CD4-positive, alpha-beta T cell treated with Interleukin-10 for 1 hour (primary cell): ENCODE results near the gene TBX2.
"Not testable (repeated sequence)": the region's sequence is repeated elsewhere in the genome, so short reads cannot be mapped to it uniquely, and the experiment has no call there.

ENCODE experiments used
- DNase-seq: peaks from one replicate; pipeline ENCODE4 v3.0.0-alpha.2; 2020

Gene TBX2

DNA sequence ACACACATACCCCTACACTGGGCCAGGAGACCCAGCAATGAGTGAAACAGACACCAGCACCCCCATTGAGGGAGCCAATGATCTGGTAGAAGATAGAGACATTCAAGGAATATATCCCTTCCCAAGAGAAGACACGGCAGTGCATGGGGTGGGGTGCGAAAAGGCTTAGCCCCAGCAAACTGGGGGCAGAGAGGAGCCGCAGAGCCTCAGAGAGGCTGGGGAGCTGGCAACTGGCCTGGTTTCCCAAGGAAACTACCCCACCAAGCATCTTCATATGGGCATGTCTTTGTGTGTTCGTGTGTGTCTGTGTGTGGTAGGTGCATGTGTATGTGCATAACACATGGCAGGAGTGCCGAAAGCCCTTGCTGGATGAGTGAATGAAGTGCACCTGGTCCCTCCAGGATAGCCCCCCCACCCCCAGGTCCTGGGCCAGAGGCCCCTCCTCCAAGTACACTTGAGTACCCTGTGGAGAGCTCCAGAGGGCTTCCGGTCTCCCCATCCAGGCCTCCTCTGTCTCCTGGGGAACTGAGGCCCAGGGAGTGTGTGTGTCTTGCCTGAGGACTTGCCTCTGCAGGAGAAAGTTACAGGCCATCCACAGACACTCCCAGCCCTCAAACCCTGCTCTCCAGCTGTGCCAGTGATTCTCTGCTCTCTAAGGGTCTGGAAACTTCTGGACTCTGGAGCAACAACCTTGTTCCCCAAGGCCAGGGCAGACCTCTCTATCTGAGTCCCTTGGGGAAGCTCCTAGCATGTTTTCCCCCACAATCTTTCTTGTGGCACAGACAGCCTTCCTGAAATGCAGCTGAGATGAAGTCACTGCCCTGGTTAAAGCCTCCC is 15.9 kb downstream of the TBX2 start:
- no peak for DNase-seq

DNA sequence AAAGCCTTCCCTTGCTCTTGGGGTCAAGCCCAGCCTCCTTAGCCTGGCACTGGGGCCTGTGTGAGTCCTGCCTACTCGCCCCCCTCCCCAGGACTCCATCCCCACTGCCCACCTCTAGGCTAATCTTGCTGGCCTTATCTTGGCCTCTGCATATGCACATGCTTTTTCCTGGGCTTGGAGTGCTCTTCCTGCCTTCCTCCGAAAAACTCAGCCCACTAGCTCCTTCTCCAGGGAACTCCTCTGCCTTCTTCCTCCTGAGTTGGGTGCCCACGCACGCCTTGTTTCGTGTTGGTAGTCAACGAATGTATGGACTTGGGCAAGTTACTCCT is 16.5 kb downstream of the TBX2 start:
- no peak for DNase-seq

DNA sequence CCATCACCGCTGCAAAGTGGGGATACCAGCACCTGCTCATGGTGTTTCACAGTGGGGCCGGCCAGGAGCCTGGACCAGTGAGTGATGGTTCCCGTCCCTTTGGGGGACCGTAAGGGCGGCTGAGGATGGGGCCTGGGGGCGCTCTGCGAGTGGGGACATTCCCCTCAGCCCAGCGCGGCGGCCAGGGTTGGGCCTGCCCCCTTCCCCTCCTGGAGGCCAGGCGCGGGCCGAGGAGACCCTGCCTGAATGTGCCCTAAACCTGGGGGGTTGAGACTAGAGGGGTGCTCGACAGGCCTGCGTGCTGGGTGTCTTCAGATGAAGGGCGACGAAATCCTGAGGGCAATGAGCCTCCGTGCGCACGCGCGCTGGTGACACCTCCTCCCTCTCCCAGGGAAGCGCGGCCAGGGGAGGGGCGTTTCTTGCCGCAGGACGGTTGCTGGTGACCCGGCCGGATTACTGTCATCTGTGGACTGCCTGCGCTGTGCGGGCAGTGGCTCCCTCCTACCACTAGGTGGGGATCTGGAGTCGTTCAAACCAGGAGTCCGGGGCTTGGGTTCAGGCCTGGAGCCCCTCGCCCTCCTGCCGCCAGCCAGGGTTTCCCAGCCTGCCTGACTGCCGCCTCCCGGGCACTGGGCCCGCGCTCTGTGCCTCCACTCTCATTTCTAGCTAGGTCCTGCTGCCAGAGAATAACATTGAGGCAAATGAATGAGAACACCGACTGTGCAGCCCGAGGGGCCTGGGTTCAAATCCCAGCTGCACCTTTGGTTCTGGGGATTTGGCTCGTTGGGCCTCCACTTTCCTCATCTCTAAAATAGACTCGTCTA is 17.1 kb downstream of the TBX2 start:
- DNase-seq = peak; percentile 64

DNA sequence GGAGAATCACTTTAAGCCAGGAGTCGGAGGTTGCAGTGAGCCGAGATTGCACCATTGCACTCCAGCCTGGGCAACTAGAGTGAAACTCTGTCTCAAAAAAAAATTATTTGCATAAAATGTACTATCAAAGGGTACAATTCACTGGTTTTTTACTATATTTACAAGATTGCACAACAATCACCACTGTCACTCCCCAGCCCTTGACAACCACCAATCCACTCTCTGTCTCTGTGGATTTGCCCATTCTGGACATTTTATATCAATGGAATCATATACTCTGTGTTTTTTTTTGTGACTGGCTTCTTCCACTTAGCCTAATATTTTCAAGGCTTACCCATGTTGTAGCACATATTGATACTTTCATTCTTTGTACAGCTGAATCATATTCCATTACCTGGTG is 18.8 kb downstream of the TBX2 start:
- no peak for DNase-seq

DNA sequence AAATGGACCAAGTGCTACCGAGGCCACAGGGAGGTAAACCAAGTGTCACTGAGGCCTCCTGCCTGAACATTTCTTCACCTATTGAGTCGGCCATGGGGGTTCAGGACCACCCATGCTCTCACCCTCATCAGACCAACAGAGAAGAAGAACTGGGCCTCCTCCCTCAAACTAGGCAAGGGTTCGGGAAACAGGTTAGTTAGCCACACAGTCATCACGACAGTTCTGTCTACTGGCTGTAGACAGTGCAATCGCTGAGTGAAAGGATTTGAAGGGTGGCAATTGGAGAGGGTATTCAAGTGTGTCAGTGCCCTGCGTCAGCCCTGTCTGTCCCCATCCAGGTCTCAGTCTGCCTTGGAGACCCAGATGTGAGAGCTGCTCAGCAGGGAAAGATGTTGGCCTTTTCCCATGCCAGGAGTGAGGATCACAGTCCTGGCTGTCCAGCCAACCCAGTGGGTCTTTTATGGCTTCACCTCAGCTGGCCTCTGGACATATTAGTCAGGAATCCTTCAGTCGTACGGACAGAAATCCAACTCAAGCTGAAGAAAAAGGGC is 19.9 kb downstream of the TBX2 start:
- DNase-seq = no peak

DNA sequence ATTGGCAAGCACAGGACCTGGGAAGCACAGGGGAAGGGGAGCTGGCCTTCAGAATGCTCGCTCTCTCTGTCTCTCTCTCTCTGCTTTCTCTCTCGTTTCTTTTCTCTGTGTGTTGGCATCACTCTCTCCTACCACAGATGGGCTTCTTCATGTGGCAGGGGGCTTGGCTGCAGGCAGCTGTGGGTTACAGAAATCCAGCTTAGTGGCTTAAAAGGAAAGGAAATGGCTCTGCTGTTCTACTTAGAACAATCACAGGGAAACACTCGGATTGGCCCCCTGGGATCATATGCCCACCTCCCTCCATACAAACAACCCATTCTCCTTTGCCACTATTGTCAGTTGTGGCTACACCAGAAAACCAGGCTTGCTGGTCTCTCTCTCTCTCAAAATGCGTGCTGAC is 20.4 kb downstream of the TBX2 start:
- DNase-seq = no peak

DNA sequence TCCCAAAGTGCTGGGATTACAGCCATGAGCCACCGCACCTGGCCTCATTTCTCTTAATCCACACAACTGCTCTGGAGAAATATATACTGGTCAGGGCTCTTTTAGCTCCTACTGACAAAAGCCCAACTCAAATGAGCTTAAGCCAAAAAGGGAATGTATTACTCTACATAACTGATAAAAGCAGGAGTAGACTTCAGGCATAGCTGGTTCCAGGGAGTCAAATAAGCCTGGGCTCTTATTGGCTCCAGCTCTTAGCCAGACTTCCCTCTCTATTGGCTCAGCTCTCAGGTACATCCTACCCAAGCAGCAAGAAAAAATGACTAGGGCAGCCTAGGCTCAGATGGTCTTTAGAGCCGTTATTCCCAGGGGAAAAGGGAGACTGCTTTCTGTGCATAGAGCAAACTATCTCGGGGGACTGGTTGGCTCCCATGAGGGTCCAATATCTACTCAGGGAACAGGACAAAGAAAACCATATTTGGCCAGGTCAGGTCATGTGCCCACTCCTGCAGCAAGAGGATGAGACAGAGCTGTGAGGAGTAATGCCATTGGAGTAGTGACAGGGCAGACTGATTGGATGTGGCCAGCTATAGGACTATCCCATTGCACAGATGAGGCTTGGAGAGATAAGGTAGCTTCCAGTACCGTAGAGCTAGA is 21.2 kb downstream of the TBX2 start:
- DNase-seq = no peak

DNA sequence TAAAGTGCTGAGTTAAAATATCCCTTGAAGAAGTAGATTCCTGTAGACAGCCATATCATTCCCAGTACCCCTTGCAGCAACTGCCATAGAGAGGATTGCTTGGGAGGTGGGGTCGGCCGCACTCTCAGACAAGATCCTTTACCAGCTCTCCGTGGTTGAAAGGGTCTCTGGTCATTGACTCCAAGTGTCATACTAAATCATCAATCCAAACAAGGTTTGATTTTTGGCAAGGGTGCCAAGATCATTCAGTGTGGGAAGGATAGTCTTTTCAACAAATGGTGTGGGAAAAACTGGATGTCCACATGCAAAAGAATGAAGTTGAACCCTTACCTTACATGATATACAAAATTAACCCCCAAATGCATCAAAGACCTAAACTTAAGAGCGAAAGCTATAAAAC is 21.8 kb downstream of the TBX2 start:
- DNase-seq = no peak

DNA sequence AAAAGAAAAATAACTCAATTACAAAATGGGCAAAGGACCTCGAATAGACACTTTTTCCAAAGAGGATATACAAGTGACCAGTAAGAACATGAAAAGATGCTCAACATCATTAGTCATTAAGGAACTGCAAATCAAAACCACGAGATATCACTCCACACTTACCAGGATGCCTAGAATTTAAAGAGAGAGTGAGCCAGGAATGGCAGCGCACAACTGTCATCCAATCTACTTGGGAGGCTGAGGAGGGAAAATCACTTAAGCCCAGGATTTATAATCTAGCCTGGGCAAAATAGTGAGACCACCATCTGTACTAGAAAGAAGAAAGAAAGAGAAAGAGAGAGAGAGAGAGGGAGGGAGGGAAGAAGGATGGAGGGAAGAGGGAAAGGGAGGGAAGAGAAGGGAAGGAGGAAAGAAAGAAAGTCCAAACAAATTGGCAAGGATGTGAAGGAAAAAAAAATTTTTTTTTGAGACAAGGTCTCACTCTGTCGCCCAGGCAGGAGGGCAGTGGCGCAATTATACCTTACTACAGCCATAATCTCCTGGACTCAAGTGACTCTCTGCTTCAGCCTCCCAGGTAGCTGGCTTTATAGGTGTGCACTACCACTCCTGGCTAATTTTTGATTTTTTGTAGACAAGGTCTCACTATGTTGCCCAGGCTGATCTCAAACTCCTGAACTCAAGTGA is 22.6 kb downstream of the TBX2 start:
- no peak for DNase-seq

DNA sequence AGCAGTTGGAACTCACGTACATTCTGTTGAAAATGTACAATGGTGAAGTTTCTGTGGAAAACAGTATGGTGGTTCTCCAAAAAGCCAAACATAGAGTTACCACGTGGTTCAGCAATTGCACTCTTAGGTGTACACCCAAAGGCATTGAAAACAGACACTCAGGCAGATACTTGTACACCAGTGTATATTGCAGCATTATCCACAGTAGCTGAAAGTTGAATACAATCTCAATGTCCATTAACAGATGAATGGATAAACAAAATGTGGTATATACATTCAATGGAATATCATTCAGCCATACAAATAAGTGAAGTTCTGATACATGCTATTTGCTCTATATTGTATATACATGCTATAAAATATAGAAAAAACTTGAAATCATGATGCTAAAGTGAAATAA is 23.2 kb downstream of the TBX2 start:
- no peak for DNase-seq

DNA sequence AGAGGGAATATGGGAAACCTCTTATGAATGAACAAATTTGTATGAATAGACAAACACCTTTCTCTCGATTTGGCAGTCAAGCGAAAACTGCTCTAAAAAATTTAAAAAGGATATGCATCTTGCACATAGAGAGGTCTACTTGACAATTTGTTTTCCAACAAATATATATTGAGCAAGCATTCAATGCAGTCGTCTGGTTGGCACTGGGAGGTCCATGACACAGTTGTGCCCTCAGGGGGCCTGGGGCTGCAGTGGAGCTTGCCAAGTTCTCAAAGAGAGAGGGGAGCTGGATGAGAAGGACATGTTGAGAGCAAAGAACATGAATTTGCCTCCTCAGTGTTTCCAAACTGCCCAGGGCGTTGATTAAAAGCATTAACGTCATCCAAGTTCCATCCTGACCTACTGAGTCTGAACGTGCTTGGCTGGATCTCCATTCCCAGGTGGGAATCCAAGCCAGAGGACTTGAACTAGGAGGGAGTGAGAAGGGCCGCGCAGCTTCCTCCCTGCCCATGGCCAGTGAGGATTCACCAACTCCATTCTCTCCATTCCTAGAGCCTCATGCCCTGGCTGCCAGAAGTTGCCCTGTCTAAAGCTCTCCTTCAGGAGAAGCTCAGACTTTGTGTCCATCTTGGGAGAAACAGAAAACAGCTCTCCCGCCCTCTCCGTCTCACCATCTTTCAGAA is 24.5 kb downstream of the TBX2 start:
- DNase-seq = no peak

DNA sequence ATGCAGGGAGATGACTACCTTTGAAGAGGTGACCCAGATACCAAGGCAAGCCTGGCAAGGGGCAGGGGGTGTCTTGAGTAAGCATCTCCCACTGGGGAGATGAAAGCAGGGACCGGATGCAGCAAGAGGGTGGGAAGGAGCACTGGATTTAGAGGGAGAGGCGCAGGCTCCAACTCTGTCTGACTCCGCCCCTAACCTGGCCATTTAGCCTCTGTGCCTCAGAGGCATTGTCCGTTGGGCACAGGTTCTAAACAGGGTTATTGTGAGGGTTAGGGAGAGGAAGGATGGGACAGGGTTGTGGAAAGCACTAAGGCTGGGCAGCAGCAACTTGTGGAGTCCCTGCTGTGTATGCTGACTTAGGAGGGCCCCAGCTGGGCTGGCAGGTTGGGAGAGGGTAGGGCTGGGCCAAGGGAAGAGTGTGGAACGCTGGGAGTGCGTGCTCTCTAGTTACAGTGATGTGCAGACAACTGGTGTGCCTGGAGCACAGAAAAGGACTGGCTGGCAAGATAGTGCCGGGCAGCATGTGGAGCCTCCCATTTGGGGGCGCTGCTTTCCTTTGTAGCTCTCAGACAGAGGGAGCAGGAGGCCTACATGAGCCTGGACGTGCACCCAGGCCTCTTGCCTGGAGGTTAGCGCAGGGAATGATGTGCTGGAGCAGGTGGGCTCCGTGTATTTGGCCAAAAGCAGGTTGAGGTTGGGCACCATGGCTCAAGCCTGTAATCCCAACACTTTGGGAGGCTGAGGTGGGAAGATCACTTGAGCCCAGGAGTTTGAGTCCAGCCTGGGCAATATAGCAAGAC is 26.2 kb downstream of the TBX2 start:
- no peak for DNase-seq

DNA sequence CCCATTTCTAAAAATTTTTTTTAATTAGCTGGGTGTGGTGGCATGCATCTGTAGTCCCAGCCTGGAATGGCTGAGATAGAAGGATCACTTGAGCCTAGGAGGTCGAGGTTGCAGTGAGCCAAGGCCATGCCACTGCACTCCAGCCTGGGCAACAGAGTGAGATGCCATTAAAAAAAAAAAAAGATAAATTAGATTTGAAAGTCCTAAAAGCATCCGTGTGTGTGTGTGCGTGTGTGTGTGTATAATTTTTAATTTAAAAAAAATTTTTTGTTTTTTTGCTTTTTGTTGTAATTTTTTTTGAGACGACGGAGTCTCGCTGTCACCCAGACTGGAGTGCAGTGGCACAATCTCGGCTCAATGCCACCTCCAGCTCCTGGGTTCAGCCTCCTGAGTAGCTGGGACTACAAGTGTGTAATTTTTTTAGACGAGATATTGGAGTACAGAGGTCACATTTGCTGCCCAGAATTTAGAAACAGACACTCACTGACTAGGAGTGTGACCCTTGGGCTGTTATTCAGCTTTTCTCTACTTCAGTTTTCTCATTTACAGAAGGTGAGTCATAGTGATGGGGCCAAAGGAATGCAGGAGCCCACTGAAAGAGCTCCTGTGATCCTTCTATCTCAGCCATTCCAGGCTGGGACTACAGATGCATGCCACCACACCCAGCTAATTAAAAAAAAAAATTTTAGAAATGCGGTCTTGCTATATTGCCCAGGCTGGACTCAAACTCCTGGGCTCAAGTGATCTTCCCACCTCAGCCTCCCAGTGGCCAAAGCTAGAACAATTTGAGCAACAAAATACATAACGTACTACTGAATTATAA is 27.1 kb downstream of the TBX2 start:
- DNase-seq = no peak

DNA sequence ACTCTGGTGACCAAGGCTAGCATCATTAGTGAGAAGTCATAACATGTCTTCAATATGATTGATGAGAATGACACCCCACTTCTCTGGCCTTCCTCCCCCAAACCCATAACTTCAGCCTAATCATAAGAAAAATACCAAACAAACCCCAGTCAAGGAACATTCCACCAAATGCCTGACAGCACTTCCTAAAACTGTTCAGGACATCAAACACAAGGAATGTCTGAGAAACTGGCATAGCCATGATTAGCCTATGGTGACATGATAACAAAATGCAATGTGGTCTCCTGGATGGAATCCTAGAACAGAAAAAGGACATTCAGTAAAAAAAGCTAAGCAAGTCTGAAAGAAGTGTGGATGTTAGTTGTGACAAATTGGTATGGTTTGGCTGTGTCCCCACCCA is 27.9 kb downstream of the TBX2 start:
- no peak for DNase-seq

DNA sequence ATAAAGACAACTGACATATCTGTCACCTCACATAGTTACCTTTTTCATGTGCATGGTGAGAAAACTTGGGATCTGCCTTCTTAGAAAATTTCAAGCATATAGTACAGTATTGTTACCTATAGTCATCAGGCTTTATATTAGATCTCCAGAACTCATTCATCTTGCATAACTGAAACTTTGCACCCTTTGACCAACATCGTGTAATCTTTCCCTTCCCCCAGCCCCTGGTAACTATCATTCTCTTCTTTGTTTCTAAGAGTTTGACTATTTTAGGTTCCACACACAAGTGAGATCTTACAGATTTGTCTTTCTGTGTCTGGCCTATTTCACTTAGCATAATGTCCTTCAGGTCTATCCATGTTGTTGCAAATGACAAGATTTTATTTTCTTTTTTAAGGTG is 29.6 kb downstream of the TBX2 start:
- DNase-seq = no peak

DNA sequence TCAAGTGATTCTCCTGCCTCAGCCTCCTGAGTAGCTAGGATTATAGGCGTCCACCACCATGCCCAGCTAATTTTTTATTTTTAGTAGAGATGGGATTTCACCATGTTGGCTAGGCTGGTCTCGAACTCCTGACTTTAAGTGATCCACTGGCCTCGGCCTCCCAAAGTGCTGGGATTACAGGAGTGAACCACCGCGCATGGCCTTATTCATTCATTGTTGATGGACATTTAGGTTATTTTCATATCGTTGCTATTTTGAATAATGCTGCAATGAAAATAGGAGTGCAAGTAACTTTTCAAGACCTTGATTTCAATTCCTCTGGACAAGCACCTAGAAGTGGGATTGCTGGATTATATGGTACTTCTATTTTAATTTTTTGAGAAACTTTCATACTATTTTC is 30.2 kb downstream of the TBX2 start:
- DNase-seq = not testable (repeated sequence)

DNA sequence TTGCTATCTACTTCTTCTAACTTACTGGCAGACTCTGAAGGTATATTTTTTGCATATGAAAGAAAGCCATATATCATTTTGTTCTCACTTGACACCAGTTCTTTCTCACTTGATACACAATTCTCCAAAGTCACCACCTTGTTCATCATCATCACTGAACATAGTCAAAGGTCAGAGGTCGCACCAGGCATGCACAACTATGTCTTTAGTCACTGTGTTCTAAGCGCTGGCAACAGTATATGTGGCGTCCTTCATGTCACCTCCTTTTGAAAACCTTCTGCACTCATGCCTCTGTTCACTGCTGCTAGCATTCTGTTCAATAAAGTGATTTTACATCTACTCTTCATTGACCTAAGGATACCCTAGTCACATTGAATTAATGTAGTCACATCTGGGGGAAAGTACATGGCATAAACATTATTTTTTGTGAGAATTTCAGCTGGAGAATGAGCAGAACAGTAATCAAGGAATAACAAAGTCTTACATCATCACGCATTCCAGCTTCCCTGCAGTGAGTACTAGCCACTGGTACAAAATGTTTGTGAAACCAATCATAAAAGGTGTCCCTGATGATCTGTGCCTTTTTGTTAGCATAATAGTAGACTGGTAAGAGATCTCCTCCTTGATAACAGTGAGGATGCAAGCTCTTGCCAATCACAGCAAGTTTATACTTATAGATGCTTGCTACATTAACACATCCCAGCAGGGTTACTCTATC is 32.1 kb downstream of the TBX2 start:
- no peak for DNase-seq

DNA sequence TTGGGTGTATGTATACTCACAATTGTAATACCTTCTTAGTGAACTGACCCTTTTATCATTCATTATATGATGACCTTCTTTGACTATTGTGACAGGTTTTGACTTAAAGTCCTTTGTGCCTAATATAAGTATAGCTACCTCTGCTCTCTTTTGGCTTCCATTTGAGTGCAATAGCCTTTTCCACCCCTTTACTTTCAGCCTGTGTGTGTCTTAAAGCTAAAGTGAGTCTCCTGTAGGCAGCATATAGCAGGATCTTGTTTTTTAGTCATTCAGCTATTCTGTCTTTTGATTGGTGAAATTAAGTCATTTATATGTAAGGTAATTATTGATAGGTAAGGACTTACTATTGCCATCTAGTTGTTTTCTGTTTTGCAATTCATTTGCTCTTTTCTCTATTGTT is 36.6 kb downstream of the TBX2 start:
- no peak for DNase-seq

DNA sequence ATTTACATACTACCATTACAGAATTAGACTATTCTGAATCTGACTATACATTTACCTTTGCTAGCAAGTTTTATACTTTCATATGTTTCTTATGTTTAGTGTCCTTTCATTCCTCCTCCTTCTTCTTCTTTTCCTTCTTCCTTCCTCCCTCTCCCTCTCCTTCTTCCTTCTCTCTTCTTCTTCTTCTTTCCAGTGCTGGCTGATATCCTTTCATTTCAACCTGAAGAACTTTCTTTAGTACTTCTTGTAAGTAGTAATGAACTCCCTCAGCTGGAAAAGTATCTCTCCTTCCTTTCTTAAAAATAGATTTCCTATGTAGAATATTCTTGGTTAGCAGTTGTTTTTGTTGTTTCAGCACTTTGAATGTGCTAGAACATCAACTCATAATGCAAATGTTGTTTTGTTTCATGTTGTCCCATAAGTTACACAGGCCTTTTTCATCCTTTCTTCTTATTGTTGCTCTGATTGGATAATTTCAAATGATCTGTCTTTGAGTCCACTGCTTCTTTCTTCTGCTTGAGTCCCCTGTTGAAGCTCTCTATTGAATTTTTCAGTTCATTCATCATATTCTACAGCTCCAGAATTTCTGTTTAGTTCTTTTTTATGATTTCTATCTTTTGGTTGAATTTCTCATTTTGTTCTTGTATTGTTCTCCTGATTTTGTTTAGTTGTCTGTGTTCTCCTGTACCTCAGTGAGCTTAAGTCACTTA is 37.5 kb downstream of the TBX2 start:
- no peak for DNase-seq
